ENCODE results near the gene STOML1.

The STOML1 gene

DNA sequence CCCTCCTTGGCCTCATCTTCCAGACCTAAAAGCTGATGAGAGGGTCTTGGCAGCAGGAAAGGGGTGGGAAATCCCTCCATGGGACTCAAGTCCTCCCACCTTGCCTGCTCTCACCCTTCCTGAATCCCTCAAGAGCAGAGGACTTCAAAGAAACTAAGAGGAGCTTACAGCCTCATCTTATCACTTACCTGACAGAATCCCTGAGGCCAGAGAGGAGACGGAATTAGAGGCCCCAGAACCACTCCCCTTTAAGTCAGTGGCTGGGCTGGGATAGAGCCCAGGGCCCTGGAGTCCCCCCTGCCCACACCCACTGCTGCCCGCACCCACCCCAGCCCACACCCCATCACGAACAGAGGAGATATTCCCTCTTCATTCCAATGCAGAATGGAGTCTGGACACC lies 50.6 kb downstream of the STOML1 start:
- Histone ChIP-seq H2AFZ (ENCODE audit: low read length) (no peak overlapping the region), H3K36me3 (replicated peaks; ENCODE audit: insufficient read depth, low read length) (no peaks in the 10 kb centered on the region), H3K4me2 (ENCODE audit: low read depth, low read length) (peak overlapping the region; percentile 9; the same call in 1 of the 2 replicates), H3K27ac (ENCODE audit: low read length) (no peak overlapping the region), H3K4me1 (ENCODE audit: low read length) (peaks cover 10% of the 10 kb centered on the region), H3K9ac (ENCODE audit: low read length) (no peak overlapping the region), H3K79me2 (ENCODE audit: low read length) (no peaks in the 10 kb centered on the region), H3K27me3 (replicated peaks; ENCODE audit: insufficient read depth, low read length) (0 out of 2 replicates have a peak, but pooled peaks cover 4% of the 10 kb centered on the region), H3K9me2 (replicated peaks; ENCODE audit: insufficient read depth, low read length) (no peaks in the 10 kb centered on the region), H4K20me1 (ENCODE audit: insufficient read depth, low read length) (no peaks in the 10 kb centered on the region), H3K9me3 (replicated peaks; ENCODE audit: insufficient read depth, low read length) (no peaks in the 10 kb centered on the region), H3K4me3 (ENCODE audit: low read length) (no peak overlapping the region), H3F3A (ENCODE audit: insufficient read depth, low read length) (no peaks in the 10 kb centered on the region)
- DNase-seq, result no peak
- no peak for TF ChIP-seq EZH2phosphoT487 (IDR thresholded peaks at IDR 0.05; ENCODE audit: low read length)
- no peak for TF ChIP-seq EZH2 (optimal IDR thresholded peaks at IDR 0.05; ENCODE audit: low read depth, low read length)
- TF ChIP-seq, protein P1, sequence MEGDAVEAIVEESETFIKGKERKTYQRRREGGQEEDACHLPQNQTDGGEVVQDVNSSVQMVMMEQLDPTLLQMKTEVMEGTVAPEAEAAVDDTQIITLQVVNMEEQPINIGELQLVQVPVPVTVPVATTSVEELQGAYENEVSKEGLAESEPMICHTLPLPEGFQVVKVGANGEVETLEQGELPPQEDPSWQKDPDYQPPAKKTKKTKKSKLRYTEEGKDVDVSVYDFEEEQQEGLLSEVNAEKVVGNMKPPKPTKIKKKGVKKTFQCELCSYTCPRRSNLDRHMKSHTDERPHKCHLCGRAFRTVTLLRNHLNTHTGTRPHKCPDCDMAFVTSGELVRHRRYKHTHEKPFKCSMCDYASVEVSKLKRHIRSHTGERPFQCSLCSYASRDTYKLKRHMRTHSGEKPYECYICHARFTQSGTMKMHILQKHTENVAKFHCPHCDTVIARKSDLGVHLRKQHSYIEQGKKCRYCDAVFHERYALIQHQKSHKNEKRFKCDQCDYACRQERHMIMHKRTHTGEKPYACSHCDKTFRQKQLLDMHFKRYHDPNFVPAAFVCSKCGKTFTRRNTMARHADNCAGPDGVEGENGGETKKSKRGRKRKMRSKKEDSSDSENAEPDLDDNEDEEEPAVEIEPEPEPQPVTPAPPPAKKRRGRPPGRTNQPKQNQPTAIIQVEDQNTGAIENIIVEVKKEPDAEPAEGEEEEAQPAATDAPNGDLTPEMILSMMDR (IDR thresholded peaks at IDR 0.05; ENCODE audit: low read length), result no peak

DNA sequence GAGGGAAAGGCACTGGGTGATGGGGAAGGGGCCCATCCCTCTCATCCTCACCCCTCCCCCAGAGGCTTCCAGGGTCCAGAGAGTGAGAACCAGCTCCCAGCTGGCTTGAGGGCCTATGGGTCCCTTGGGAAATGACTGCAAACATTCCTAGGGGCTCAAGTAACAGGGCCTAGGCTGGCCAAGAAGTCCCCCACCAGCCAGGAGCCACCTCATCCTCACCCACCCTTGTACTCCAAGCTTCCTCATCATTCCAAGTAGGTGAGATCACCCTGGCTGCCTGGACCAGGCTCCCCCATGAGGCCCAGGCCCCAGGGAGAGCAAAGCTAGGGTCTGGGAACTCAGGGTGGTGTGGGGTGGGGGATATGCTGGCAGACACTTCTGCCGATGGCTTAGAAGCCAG lies 51.1 kb downstream of the STOML1 start:
- Histone ChIP-seq H3K4me3 (ENCODE audit: low read length) (no peak overlapping the region), H3F3A (ENCODE audit: insufficient read depth, low read length) (no peaks in the 10 kb centered on the region), H3K27me3 (replicated peaks; ENCODE audit: insufficient read depth, low read length) (0 out of 2 replicates have a peak, but pooled peaks cover 6% of the 10 kb centered on the region), H3K9me2 (replicated peaks; ENCODE audit: insufficient read depth, low read length) (no peaks in the 10 kb centered on the region), H3K9me3 (replicated peaks; ENCODE audit: insufficient read depth, low read length) (no peaks in the 10 kb centered on the region), H3K9ac (ENCODE audit: low read length) (no peak overlapping the region), H3K79me2 (ENCODE audit: low read length) (no peaks in the 10 kb centered on the region), H3K4me1 (ENCODE audit: low read length) (peaks cover 10% of the 10 kb centered on the region), H3K36me3 (replicated peaks; ENCODE audit: insufficient read depth, low read length) (no peaks in the 10 kb centered on the region), H4K20me1 (ENCODE audit: insufficient read depth, low read length) (no peaks in the 10 kb centered on the region), H3K4me2 (ENCODE audit: low read depth, low read length) (no peak overlapping the region), H2AFZ (ENCODE audit: low read length) (no peak overlapping the region), H3K27ac (ENCODE audit: low read length) (no peak overlapping the region)
- DNase-seq, result no peak
- TF ChIP-seq, protein P1 (IDR thresholded peaks at IDR 0.05; ENCODE audit: low read length), result no peak
- TF ChIP-seq EZH2phosphoT487 (IDR thresholded peaks at IDR 0.05; ENCODE audit: low read length) (no peak), EZH2 (optimal IDR thresholded peaks at IDR 0.05; ENCODE audit: low read depth, low read length) (no peak)

DNA sequence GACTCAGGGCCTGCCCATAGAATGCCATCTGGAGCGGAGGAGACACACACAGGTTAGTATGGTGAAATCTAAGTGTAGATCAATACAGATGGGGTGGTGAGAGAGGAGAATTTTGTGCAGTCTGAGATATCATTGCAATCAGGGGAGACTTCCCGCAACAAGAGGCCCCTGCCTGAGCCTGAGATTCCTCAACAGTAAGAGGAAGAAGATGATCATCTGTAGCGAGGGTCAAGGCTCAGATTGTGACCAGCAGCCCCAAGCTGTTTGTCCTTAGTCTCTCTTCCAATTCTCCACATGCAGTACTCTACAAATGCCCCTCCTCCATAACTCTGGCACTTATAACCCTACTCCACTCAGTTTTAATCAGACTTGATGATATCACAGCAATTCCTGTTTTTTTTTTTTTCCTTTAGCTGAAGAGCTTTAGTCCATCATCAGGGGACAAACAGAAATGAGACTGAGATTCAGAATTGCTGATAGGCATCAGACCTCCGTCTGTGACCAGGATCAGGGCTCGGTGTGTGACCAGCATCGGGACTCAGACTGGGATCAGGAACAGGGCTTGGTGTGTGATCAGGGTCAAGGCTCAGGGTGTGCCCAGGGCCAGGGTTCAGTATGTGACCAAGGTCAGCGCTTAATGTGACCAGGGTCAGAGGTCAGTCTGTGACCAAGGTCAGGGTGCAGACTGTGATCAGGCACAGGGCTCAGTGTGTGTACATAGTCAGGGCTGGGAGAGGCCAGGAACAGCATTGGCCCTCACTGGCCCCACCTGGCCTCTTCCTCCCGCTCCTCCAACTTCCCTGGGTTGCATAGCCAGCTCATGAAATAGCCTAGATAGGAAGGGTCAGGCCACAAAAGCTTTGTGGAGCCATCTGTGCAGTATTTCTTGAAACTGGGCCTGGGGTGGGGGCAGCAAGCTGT lies 51.8 kb downstream of the STOML1 start:
- peaks cover 10% of the 10 kb centered on the region for H3K4me1 ChIP-seq (ENCODE audit: low read length)
- no peaks in the 10 kb centered on the region for H4K20me1 ChIP-seq (ENCODE audit: insufficient read depth, low read length)
- H3K4me2 ChIP-seq (ENCODE audit: low read depth, low read length), result no peak overlapping the region
- no peaks in the 10 kb centered on the region for H3K79me2 ChIP-seq (ENCODE audit: low read length)
- H3K27me3 ChIP-seq (replicated peaks; ENCODE audit: insufficient read depth, low read length), result 0 out of 2 replicates have a peak, but pooled peaks cover 7% of the 10 kb centered on the region
- no peak overlapping the region for H3K9ac ChIP-seq (ENCODE audit: low read length)
- no peak overlapping the region for H3K27ac ChIP-seq (ENCODE audit: low read length)
- H3K9me2 ChIP-seq (replicated peaks; ENCODE audit: insufficient read depth, low read length), result no peaks in the 10 kb centered on the region
- no peaks in the 10 kb centered on the region for H3K9me3 ChIP-seq (replicated peaks; ENCODE audit: insufficient read depth, low read length)
- no peak for DNase-seq
- no peak overlapping the region for H2AFZ ChIP-seq (ENCODE audit: low read length)
- H3F3A ChIP-seq (ENCODE audit: insufficient read depth, low read length), result no peaks in the 10 kb centered on the region
- TF ChIP-seq, protein P1 (IDR thresholded peaks at IDR 0.05; ENCODE audit: low read length), result no peak
- TF ChIP-seq EZH2 (optimal IDR thresholded peaks at IDR 0.05; ENCODE audit: low read depth, low read length), result no peak
- no peak overlapping the region for H3K4me3 ChIP-seq (ENCODE audit: low read length)
- no peaks in the 10 kb centered on the region for H3K36me3 ChIP-seq (replicated peaks; ENCODE audit: insufficient read depth, low read length)

All from MM.1S (cell line).